Activated CD4-positive, alpha-beta T cell treated with anti-CD3 and anti-CD28 coated beads for 36 hours (primary cell): ENCODE results near the gene RAPGEF1. TPM values are rescaled to one million over a fixed set of nuclear protein-coding genes. Genes with fewer than 3 reads are reported as not detected.
A peak's percentile ranks its signal among the peaks of the same experiment; 100 is the strongest.
"Not testable (repeated sequence)": the region's sequence is repeated elsewhere in the genome, so short reads cannot be mapped to it uniquely, and the experiment has no call there.

ENCODE experiments used
- ATAC-seq: fragments of 200-7000 bp; cut with Tn5 transposase; one replicate; pipeline ENCODE4 v1.10.0; 2021; ENCODE audit warnings: mild to moderate bottlenecking, moderate library complexity
- CTCF ChIA-PET: fragments of 350-600 bp; sonication (Branson Sonifier 250); formaldehyde crosslinking; loops from one replicate; lab custom pipeline; 2021; ENCODE audit warnings: antibody characterized with exemption; lab: Charles Lee
- POLR2A ChIA-PET: fragments of 350-600 bp; sonication (Branson Sonifier 250); formaldehyde crosslinking; loops from one replicate; lab custom pipeline; 2021; ENCODE audit warnings: antibody characterized with exemption, inconsistent platforms; lab: Charles Lee
- DNase-seq: peaks from one replicate; pipeline ENCODE4 v3.0.0-alpha.2; 2020
- H3K27ac Mint-ChIP-seq: one replicate; pipeline ENCODE4 v1.8.0; 2021; ENCODE audit warnings: mixed read lengths
- H3K27me3 Mint-ChIP-seq: one replicate; pipeline ENCODE4 v1.8.0; 2021; ENCODE audit warnings: mixed read lengths
- H3K36me3 Mint-ChIP-seq: one replicate; pipeline ENCODE4 v1.8.0; 2021; ENCODE audit warnings: low read depth, mixed read lengths
- H3K4me1 Mint-ChIP-seq: one replicate; pipeline ENCODE4 v1.8.0; 2021; ENCODE audit warnings: mixed read lengths
- H3K4me3 Mint-ChIP-seq: one replicate; pipeline ENCODE4 v1.8.0; 2021; ENCODE audit warnings: mild to moderate bottlenecking, moderate library complexity, mixed read lengths
- H3K9me3 Mint-ChIP-seq: one replicate; pipeline ENCODE4 v1.8.0; 2021; ENCODE audit warnings: low read depth, mixed read lengths
- intact Hi-C, 2 experiments: fragments of 100-400 bp; cut with DNase I in 1 of 2; cut with micrococcal nuclease in 1 of 2; formaldehyde crosslinking; loops; one replicate each; pipeline versions ENCODE4 v1.14.2 to v1.15.1; 2022 to 2024; cut with DNase I, micrococcal nuclease
- total RNA-seq, 2 experiments: library from RNA; stranded (reverse); gene quantifications; one replicate each; pipeline ENCODE4 v1.2.3, GENCODE V29; 2021

RAPGEF1 gene
- total RNA-seq, 2 experiments from 2014 or later: 86.7 to 108 TPM

- peaks cover 8% of the 10 kb centered on the region for H3K27me3 Mint-ChIP-seq
- H3K4me1 Mint-ChIP-seq: no peaks in the 10 kb centered on the region
- H3K4me3 Mint-ChIP-seq: no peak overlapping the region
- no peak overlapping the region for H3K27ac Mint-ChIP-seq
- intact Hi-C loops: no loop called here
- ATAC-seq (no peak), DNase-seq (no peak)
- POLR2A ChIA-PET: no interaction called here
- H3K9me3 Mint-ChIP-seq: no peaks in the 10 kb centered on the region
- CTCF ChIA-PET: interaction anchor here (0.9 kb wide), 1 partner anchor 12 kb away, joined by 3 read pairs; no protein-coding TSS in a partner anchor
- H3K36me3 Mint-ChIP-seq: no peaks in the 10 kb centered on the region
Observed at GRCh38 chr9:131769361-131769760, 29.5 kb upstream of the RAPGEF1 start.

GRCh38 chr9:131764568-131764967 lies 24.7 kb upstream of the RAPGEF1 start:
- Mint-ChIP-seq H3K27ac (no peak overlapping the region), H3K4me1 (no peaks in the 10 kb centered on the region), H3K27me3 (peaks cover 3% of the 10 kb centered on the region), H3K36me3 (no peaks in the 10 kb centered on the region), H3K9me3 (no peaks in the 10 kb centered on the region), H3K4me3 (no peak overlapping the region)
- CTCF ChIA-PET: interaction anchor here (2.2 kb wide), 1 partner anchor 488 kb away, joined by 17 read pairs; no protein-coding TSS in a partner anchor
- DNase-seq (no peak), ATAC-seq (no peak)
- POLR2A ChIA-PET: no interaction called here
- intact Hi-C loops: loop anchor here in 1 of 2 experiments (5.0 kb wide), 2 partner anchors 403 to 488 kb away; no protein-coding TSS in a partner anchor

- H3K27me3 Mint-ChIP-seq: peaks cover 5% of the 10 kb centered on the region
- ATAC-seq (peak; percentile 90), DNase-seq (peak; percentile 89)
- intact Hi-C loops: loop anchor here (1.0 to 5.0 kb wide), 7 partner anchors 192 to 506 kb away; no protein-coding TSS in a partner anchor
- H3K4me3 Mint-ChIP-seq: no peak overlapping the region
- H3K9me3 Mint-ChIP-seq: no peaks in the 10 kb centered on the region
- no peaks in the 10 kb centered on the region for H3K36me3 Mint-ChIP-seq
- ChIA-PET POLR2A (interaction anchor here (0.6 kb wide), 2 partner anchors 472 to 477 kb away, joined by 3 read pairs; no protein-coding TSS in a partner anchor), CTCF (interaction anchor here (0.6 to 2.2 kb wide), 15 partner anchors 9 to 934 kb away, joined by 3 to 17 read pairs (median 4); partner anchors contain the start of gene NTNG2)
- H3K4me1 Mint-ChIP-seq: peaks cover 14% of the 10 kb centered on the region
- no peak overlapping the region for H3K27ac Mint-ChIP-seq
Observed at GRCh38 chr9:131762356-131762932, 22.6 kb upstream of the RAPGEF1 start.

- POLR2A ChIA-PET: interaction anchor here (0.6 kb wide), 1 partner anchor 168 kb away, joined by 3 read pairs; no protein-coding TSS in a partner anchor
- intact Hi-C loops: no loop called here
- DNase-seq (peak; percentile 31), ATAC-seq (peak; percentile 40)
- H3K36me3 Mint-ChIP-seq: no peaks in the 10 kb centered on the region
- H3K4me1 Mint-ChIP-seq: peaks cover 21% of the 10 kb centered on the region
- H3K4me3 Mint-ChIP-seq: no peak overlapping the region
- H3K27me3 Mint-ChIP-seq: peaks cover 5% of the 10 kb centered on the region
- no peak overlapping the region for H3K27ac Mint-ChIP-seq
- CTCF ChIA-PET: interaction anchor here (0.6 to 4.7 kb wide), 15 partner anchors 11 to 1094 kb away, joined by 3 to 24 read pairs (median 4); no protein-coding TSS in a partner anchor
- no peaks in the 10 kb centered on the region for H3K9me3 Mint-ChIP-seq
Observed at GRCh38 chr9:131759017-131759647, 19.3 kb upstream of the RAPGEF1 start.

GRCh38 chr9:131757549-131757948 lies 17.7 kb upstream of the RAPGEF1 start:
- Mint-ChIP-seq H3K27ac (no peak overlapping the region), H3K9me3 (no peaks in the 10 kb centered on the region), H3K27me3 (peaks cover 5% of the 10 kb centered on the region), H3K4me3 (no peak overlapping the region), H3K4me1 (peaks cover 21% of the 10 kb centered on the region), H3K36me3 (no peaks in the 10 kb centered on the region)
- intact Hi-C loops: no loop called here
- POLR2A ChIA-PET: no interaction called here
- ATAC-seq (no peak), DNase-seq (no peak)
- CTCF ChIA-PET: interaction anchor here (1.0 to 4.7 kb wide), 9 partner anchors 9 to 503 kb away, joined by 3 to 24 read pairs (median 8); no protein-coding TSS in a partner anchor

- Mint-ChIP-seq H3K9me3 (no peaks in the 10 kb centered on the region), H3K27ac (peak overlapping the region; percentile 29), H3K4me3 (no peak overlapping the region), H3K36me3 (no peaks in the 10 kb centered on the region), H3K4me1 (peaks cover 21% of the 10 kb centered on the region), H3K27me3 (peaks cover 5% of the 10 kb centered on the region)
- intact Hi-C loops: loop anchor here in 1 of 2 experiments (1.0 kb wide), 1 partner anchor 481 kb away; no protein-coding TSS in a partner anchor
- ChIA-PET POLR2A (no interaction called here), CTCF (interaction anchor here (0.5 to 1.4 kb wide), 4 partner anchors 24 to 592 kb away, joined by 3 read pairs; no protein-coding TSS in a partner anchor)
- DNase-seq: peak; percentile 95
- ATAC-seq: peak; percentile 98
Observed at GRCh38 chr9:131755541-131756198, 15.8 kb upstream of the RAPGEF1 start.

- CTCF ChIA-PET: interaction anchor here (0.5 to 1.1 kb wide), 3 partner anchors 164 to 1716 kb away, joined by 3 to 4 read pairs (median 3); no protein-coding TSS in a partner anchor
- no peak overlapping the region for H3K27ac Mint-ChIP-seq
- ATAC-seq (no peak), DNase-seq (no peak)
- intact Hi-C loops: loop anchor here in 1 of 2 experiments (1.0 kb wide), 1 partner anchor 481 kb away; no protein-coding TSS in a partner anchor
- H3K4me1 Mint-ChIP-seq: peaks cover 21% of the 10 kb centered on the region
- peaks cover 5% of the 10 kb centered on the region for H3K27me3 Mint-ChIP-seq
- H3K9me3 Mint-ChIP-seq: no peaks in the 10 kb centered on the region
- no peak overlapping the region for H3K4me3 Mint-ChIP-seq
- no peaks in the 10 kb centered on the region for H3K36me3 Mint-ChIP-seq
- POLR2A ChIA-PET: no interaction called here
Observed at GRCh38 chr9:131754846-131755245, 15.0 kb upstream of the RAPGEF1 start.

- DNase-seq, H3K27ac Mint-ChIP-seq, POLR2A ChIA-PET, H3K4me3 Mint-ChIP-seq, intact Hi-C loops, H3K36me3 Mint-ChIP-seq, ATAC-seq, H3K27me3 Mint-ChIP-seq, H3K9me3 Mint-ChIP-seq: not testable (repeated sequence)
- peaks cover 16% of the 10 kb centered on the region for H3K4me1 Mint-ChIP-seq
- CTCF ChIA-PET: interaction anchor here (0.6 to 1.5 kb wide), 3 partner anchors 9 to 164 kb away, joined by 3 to 5 read pairs (median 4); no protein-coding TSS in a partner anchor
Observed at GRCh38 chr9:131753751-131754150, 13.9 kb upstream of the RAPGEF1 start.

GRCh38 chr9:131752231-131752884 lies 12.5 kb upstream of the RAPGEF1 start:
- ATAC-seq (no peak), DNase-seq (no peak)
- H3K4me3 Mint-ChIP-seq: no peak overlapping the region
- ChIA-PET CTCF (interaction anchor here (1.0 to 1.5 kb wide), 2 partner anchors 8 to 248 kb away, joined by 4 to 5 read pairs; no protein-coding TSS in a partner anchor), POLR2A (interaction anchor here (0.7 kb wide), 1 partner anchor 10 kb away, joined by 5 read pairs; no protein-coding TSS in a partner anchor)
- H3K36me3 Mint-ChIP-seq: no peaks in the 10 kb centered on the region
- H3K9me3 Mint-ChIP-seq: no peaks in the 10 kb centered on the region
- H3K4me1 Mint-ChIP-seq: peaks cover 10% of the 10 kb centered on the region
- intact Hi-C loops: no loop called here
- no peak overlapping the region for H3K27ac Mint-ChIP-seq
- H3K27me3 Mint-ChIP-seq: peaks cover 4% of the 10 kb centered on the region

- Mint-ChIP-seq H3K4me3 (no peak overlapping the region), H3K27ac (no peak overlapping the region), H3K36me3 (no peaks in the 10 kb centered on the region), H3K4me1 (peaks cover 23% of the 10 kb centered on the region), H3K9me3 (no peaks in the 10 kb centered on the region), H3K27me3 (no peaks in the 10 kb centered on the region)
- ChIA-PET POLR2A (no interaction called here), CTCF (interaction anchor here (0.6 to 1.8 kb wide), 8 partner anchors 8 to 399 kb away, joined by 3 to 11 read pairs (median 4); no protein-coding TSS in a partner anchor)
- DNase-seq (no peak), ATAC-seq (peak; percentile 57)
- intact Hi-C loops: loop anchor here in 1 of 2 experiments (5.0 kb wide), 1 partner anchor 396 kb away; no protein-coding TSS in a partner anchor
Observed at GRCh38 chr9:131748411-131748955, 8.6 kb upstream of the RAPGEF1 start.
